Loucy (cell line): Measurements from ENCODE around the gene HARS1.

Source experiments
- CTCF ChIP-seq: fragments of 200-600 bp; sonication (generic); conservative IDR thresholded peaks from 2 replicates; pipeline ENCODE4 v1.5.1; 2014; ENCODE audit warnings: mild to moderate bottlenecking, antibody characterized with exemption, low read length
- EZH2phosphoT487 ChIP-seq: fragments of 200-600 bp; IDR thresholded peaks from 2 replicates; pipeline ENCODE4 v1.6.1; 2018; ENCODE audit warnings: antibody characterized with exemption, mild to moderate bottlenecking, moderate library complexity, borderline replicate concordance

DNA sequence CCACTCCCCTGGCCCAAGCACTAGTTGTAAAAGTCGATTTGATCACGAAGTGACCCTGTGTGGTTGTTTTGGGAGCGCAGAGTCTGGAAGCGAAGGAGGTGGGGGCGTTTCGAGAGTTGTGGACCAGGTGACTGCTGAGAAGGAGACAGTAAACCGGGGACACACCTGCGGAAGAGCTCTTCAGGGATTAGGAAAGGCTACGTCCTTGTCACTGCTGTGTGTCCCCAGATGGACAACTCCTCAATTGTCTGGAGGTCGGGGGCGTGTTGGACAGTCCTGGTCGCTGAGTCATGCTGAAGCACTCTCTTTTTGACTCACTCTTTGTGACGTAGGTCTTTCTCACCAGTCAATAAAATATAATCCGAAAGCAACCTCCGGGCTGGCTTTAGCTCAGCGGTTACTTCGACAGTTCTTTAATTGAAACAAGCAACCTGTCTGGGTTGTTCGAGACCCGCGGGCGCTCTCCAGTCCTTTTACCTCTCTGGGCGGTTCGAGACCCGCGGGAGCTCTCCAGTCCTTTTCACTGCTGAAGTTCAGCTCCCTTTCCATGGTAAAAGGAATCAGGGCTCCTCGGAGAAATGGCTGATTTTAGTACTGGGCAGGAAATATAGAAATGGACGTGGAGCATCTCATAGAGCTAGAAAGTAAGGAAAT is 19.9 kb upstream of the HARS1 start:
- TF ChIP-seq CTCF (no peak), EZH2phosphoT487 (no peak)
